Ureter (tissue), 1 donor: ENCODE results near the gene MDC1. TPM values are rescaled to one million over a fixed set of nuclear protein-coding genes. Genes with fewer than 3 reads are reported as not detected.
"Not testable (repeated sequence)": the region's sequence is repeated elsewhere in the genome, so short reads cannot be mapped to it uniquely, and the experiment has no call there.

Experiments
- DNase-seq: peaks from one replicate; pipeline ENCODE4 v3.0.0-alpha.2; 2020; ENCODE audit warnings: low spot score
- total RNA-seq: library from RNA; stranded (reverse); gene quantifications from one replicate; pipeline ENCODE4 v1.2.4, GENCODE V29; 2023
- donor health status: DM: yes; HTN: yes; CAD: no.

MDC1 gene, protein sequence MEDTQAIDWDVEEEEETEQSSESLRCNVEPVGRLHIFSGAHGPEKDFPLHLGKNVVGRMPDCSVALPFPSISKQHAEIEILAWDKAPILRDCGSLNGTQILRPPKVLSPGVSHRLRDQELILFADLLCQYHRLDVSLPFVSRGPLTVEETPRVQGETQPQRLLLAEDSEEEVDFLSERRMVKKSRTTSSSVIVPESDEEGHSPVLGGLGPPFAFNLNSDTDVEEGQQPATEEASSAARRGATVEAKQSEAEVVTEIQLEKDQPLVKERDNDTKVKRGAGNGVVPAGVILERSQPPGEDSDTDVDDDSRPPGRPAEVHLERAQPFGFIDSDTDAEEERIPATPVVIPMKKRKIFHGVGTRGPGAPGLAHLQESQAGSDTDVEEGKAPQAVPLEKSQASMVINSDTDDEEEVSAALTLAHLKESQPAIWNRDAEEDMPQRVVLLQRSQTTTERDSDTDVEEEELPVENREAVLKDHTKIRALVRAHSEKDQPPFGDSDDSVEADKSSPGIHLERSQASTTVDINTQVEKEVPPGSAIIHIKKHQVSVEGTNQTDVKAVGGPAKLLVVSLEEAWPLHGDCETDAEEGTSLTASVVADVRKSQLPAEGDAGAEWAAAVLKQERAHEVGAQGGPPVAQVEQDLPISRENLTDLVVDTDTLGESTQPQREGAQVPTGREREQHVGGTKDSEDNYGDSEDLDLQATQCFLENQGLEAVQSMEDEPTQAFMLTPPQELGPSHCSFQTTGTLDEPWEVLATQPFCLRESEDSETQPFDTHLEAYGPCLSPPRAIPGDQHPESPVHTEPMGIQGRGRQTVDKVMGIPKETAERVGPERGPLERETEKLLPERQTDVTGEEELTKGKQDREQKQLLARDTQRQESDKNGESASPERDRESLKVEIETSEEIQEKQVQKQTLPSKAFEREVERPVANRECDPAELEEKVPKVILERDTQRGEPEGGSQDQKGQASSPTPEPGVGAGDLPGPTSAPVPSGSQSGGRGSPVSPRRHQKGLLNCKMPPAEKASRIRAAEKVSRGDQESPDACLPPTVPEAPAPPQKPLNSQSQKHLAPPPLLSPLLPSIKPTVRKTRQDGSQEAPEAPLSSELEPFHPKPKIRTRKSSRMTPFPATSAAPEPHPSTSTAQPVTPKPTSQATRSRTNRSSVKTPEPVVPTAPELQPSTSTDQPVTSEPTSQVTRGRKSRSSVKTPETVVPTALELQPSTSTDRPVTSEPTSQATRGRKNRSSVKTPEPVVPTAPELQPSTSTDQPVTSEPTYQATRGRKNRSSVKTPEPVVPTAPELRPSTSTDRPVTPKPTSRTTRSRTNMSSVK (N-terminal part only)
- total RNA-seq, result 41.1 TPM

DNA sequence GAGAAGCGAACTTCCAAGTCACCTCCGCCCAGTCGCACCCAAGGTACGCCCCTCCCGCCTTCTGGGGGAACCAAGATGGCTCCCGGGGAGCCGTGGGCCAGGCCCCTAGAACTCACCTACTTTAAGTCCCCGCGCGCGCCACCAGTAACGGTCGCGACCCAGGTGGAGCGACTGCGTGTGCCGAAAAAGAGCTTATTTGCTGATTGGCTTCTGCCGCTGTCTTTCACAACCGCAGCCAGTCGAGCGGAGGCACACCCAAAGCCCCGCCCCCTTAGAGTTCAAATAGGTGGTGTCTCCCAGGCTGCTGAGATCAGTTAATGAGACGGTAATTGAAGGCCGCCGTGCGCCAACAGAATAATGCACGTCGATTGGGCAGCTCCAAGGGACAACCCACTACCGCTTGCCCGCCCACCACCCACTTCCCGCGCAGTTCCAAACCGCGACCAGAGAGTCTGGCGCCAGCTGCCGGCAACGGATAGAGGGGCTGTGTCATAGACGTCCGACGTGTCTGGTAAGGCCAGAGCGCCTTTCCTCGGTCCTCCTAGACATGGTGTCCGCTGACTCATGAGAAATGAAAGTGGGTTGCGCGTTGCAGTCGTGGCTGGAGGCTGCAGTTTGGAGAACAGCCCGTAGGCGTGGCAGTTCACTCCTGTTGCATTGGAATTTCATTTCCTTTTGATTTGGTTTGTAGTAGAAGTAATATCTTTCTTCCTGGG is at the start of gene MDC1:
Gene MDC1 (minus strand): TSS at position 153 of the 716 bp plus-strand sequence. CDS start 2,106 bp downstream, outside the sequence.
- DNase-seq, result peak; percentile 99

DNA sequence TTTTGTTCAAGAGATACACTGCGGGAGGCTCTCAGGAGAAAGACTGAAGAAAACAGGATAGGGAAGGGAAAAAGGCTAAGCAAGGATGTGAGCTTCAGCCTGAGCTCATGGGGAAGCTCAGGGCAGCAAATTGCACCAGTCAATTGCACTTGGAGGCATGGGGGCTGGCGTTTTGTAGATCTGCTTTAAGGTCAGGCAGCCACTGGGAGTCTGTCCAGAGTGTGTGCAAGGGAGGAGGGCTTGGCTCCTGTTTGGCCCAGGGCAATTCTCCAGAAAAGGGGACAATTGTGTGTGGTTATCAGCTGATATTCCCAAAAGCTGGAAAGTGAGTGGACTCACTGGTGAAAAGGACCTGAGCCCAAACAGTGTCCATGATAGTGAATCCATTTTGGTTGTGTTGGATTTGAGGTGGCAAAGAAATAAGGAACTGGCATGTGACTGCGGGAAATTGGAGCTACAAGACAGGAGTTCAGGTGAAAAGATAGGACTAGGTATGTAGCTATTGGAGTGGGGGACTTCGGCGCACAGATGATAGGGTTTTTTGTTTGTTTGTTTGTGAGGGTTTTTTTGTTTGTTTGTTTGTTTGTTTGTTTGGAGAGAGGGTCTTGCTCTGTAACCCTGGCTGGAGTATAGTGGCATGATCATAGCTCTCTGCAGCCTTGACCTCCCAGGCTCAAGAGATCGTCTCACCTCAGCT is 49.5 kb upstream of the MDC1 start:
- DNase-seq, result no peak

DNA sequence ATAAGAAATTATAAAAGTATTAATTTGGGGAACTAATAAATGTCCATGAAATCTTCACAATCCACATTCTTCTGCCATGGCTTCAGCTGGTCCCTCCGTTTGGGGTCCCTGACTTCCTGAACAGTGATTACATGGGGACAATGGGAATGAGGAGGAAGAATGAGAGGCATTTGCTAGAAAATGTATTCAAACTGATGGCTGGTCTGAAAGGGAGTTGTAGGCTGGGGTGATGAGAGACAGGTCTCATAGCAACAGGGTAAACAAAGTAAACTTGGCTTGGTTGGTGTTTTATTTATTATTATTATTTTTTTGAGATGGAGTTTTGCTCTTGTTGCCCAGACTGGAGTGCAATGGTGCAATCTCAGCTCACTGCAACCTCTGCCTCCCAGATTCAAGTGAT is 48.4 kb upstream of the MDC1 start:
- not testable (repeated sequence) for DNase-seq

DNA sequence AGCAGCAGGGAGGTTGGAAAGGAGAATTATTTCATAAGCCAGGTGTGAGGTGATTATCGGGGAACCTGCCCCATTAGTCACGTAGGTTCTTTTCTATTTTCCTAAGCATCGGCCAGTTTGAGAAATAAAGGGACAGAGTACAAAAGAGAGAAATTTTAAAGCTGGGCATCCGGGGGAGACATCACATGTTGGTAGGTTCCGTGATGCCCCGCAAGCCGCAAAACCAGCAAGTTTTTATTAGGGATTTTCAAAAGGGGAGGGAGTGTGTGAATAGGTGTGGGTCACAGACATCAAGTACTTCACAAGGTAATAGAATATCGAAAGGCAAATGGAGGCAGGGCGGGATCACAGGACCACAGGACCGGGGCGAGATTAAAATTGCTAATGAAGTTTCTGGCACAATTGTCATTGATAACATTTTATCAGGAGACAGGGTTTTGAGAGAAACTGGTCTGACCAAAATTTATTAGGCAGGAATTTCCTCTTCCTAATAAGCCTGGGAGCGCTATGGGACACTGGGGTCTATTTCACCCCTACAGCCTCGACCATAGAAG is 47.5 kb upstream of the MDC1 start:
- not testable (repeated sequence) for DNase-seq

DNA sequence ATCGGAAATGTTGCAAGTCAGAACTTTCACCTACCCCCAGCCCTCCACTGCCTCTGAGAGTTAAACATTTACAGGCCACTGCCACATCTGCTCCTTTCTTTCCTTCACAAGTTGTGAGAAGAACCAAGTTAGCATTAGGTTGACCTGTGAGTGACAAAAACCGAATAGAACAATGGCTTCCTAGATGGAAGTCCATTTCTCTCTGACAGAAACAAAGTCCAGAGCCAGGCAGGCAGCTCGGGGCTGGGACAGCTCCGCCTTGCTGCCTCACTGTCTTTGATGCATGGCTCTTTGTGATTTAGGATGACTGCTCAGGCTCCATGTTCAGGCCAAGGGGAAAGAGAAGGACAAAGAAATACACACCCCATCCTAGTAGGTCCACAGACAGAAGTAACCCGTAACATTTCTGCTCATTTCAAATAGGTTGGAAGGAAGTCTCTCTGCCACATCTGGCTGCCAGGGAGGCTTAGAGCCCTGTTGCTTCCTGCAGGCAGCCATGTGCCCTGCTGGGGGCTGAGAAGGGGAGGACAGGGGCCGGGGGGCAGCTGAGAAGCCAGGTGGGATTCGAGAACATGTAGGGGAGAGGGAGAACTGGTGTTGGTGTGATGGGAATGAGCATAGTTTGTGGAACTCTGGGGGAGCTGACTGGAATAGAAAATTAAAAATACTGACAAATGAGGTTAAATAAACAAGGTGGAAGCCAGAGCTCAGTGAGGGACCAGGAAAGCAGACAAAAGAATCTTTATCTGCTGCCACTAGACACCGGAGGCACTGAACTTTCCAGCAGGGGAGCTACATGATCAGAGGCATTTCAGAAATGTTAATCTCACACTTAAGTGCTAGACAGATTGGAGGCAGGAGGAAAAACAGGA is 46.8 kb upstream of the MDC1 start:
- DNase-seq, result no peak

DNA sequence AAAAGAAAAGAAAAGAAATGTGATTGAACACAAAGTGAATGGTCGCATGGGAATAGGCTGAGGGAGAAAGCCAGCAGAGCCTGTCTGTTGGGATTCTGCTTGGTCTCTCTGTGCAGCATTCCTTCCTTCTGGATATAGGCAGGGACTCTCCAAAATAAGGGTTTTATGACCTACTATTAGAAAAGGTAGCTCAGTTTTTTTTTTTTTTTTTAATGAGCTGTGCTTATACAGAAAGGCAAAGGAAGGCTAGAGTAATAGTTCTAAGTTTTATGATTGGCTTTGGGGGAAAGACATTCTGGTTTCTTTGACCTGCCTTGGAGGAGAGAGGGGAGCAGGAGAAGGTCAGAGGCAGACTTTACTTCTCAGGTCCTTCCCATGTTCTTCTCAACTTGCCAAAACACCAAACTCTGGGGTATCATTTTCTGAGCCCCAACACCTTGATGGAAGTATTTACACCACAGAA is 46.1 kb upstream of the MDC1 start:
- no peak for DNase-seq

DNA sequence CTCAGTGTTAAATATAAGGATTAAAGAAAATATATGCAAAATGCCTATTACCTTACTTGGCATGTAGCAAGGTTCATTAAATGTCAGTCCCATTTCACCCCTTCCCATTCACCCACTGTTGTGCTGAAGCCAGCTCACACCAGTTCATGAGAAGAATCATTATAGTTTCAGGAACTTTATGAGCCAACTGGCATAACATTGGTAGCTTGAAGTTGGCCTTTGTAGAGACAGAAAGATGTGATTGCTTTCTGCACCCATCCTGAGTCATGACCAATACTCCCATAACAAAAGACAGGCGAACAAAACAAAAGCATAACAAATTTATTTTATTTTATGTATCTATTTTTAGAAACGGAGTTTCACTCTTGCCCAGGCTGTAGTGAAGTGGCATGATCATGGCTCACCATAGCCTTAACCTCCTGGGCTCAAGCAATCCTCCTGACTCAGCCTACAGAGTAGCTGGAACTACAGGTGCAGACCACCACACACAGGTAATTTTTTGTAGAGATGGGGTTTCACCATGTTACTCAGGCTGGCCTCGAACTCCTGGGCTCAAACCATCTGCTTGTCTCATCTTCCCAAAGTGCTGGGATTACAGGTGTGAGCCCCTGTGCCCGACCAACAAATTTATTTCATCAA is 44.8 kb upstream of the MDC1 start:
- no peak for DNase-seq

DNA sequence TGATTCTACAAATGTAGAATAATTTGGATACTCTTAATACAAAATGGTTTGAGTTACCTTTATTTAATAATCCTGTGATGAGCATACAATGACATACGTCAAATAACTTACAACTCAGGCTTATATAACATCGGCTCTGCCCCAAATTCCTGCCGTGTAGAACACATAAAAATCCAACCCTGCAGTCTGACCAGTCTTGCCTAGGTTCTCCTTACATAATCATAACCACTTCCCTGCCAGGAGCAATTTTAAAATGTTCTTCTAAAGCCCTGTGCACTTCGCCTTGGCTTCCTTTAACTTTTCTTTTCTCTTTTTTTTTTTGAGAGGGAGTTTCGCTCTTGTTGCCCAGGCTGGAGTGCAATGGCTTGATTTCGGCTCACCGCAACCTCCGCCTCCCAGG is 43.5 kb upstream of the MDC1 start:
- DNase-seq, result no peak

DNA sequence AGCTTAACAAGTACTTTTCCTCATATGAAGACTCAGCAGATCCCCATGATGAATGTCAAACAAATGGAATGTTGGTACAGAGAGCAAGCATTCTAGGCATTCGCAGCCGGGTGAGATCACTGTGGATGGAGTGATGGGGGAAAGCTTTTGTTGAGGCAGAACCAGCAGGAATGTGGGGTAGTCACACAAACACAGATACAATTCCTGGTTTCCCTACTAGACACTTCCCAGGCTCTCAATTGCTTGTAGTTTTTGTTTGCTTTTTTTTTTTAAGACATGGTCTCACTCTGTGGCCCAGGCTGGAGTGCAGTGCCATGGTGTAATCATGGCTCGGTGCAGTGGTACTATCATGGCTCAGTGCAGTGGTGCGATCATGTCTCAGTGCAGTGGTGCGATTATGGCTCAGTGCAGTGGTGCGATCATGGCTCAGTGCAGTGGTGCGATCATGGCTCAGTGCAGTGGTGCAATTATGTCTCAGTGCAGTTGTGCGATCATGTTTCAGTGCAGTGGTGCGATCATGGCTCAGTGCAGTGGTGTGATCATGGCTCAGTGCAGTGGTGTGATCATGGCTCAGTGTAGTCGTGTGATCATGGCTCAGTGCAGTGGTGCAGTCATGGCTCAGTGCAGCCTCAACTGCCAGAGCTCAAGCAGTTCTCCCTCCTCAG is 42.6 kb upstream of the MDC1 start:
- no peak for DNase-seq

DNA sequence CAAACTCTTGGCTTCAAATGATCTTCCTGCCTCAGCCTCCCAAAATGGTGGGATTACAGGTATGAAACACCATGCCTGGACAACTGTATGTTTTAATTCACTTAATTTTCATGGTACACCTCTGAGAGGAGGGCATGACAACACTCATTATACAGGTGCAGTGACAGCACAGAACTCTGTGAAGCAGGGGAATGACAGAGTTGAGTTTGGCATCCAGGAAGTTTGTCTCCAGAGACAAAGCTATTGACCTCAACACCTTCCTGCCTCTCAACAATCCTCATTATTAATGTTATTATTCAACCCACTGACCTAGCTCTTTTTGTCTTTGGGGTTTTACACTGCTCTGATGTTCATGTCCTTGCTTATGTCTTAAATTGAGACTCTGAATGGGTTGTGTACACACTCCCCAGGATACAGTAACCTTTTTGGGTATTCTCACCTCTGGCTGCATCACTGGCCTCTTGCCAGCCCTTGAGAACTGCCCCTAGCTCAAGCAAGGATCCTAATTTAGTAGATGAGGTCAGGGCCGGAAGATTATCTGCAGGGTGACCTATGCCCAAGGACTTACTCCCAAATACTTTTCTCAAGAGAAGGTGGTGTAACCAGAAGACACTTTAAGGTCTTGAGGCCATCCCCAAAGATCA is 40.3 kb upstream of the MDC1 start:
- no peak for DNase-seq

DNA sequence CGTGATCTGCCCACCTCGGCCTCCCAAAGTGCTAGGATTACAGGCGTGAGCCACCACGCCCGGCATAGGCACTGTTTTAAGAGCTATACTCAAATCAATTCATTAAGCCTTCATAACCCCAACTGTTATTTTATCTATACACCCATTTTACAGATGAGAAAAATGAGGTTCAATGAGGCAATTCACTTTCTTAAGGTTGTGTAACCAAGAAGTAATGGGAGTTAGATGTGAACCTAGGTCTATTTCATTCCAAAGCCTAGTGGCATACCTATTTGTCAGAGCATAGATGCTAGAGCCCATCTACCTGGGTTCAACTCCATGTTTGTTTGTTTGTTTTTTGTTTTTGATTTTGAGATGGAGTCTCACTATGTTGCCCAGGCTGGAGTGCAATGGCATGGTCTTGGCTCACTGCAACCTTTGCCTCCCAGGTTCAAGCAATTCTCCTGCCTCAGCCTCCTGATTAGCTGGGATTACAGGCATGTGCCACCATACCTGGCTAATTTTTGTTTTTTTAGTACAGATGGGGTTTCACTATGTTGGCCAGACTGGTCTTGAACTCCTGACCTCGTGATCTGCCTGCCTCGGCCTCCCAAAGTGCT is 39.4 kb upstream of the MDC1 start:
- not testable (repeated sequence) for DNase-seq

DNA sequence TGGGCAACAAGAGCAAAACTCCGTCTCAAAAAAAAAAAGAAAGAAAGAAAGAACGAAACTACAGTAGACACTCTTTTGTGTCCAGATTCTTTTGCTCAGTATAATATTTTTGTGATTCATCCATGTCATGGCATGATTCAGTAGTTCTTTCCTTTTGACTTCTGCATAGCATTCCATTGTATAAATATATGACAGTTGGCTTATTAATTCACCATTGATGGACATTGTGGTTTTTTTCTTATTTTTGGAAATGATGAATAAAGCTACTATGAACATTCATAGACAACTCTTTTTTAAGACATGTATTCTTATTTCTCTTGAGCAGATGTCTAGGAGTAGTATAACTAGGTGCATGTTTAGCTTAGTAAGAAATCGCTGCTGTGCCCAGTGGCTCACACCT is 37.5 kb upstream of the MDC1 start:
- DNase-seq, result no peak

DNA sequence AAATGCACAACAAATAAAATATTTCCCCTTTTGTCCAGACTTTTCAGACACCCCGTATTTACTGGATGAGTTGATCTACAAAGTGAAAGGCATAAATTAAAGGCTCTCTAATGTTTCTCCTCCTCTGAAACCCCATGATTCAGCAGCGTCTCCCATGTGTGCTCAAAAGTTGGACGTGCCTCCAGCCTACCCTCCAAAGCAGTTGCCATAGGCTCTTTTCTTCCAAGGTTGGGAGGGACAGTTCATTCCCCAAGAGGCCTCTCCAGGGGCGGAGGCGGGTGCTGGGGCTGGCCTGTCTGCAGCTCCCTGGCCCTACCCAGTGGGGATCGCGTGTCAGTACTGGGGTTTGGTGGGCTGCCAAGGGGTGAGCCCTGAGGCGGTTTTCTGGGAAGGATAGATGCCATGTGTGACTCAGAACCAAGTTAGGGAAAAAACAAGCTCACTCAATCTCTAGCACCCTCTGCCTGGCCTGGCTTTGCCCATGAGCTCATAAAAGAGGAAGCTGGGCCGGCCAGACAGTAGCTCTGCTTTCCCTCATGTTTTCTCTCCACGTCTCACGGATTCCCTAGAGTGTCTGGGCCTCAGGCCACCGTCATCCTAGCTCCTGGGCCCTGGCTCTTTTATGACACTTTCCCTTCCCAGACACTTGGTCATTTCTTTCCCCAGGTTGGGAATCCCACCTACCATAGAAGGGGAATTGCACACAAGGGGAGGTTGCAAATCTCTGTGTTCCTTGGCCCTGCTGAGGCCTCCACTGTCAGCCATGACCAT is 35.3 kb upstream of the MDC1 start:
- DNase-seq, result peak; percentile 97

DNA sequence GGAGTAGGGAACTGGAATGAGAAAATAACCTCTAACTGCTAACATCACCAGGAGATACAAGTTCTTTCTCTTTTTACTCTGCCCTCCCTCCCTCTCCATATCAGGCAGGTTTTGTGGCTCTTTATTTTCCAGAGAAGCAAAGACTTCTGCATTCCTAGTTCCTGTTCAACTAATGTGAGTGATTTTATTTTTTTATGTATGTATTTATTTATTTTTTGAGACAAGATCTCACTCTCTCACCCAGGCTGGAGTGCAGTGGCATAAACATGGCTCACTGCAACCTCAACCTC is 33.2 kb upstream of the MDC1 start:
- DNase-seq, result no peak

DNA sequence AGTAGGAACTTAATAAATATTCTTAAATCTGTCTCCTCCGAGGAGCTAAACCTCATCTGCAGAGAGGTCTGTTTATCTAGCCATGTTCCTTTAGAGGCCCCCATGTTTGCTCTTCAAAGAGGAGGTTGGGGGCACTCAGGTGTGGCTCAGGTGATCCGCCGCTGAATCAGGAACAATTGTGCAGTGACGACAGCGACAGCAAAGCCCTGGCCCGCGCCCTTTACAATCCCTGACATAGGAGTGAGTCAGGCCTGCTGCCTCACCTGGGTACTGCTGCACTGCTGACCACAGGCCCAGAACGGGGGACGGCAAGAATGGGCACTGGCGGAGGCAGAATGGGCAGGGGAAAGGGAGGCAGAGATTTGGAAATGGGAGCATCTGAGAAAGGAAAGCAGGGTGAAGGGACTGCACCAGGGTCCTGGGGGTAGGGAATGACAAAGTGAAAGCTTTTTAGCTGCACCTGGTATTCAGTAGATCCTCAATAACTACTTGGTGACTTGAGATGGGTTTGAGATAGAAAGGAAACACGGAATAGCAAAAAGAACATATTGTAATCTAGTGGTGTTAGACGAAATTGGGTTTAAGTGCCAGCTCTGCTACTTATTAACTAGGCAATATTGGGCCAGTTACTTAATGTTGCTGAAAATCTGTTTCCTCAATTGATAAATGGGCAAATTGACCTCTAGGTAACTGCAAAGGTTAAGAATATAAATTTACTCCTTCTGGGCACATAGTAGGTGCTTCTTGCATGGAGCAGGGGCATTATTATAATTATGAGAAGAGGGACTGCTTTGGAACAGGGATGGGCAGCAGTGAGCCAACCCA is 32.7 kb upstream of the MDC1 start:
- peak; percentile 75 for DNase-seq
